HG03095 (cell line): ENCODE data around the gene ZSCAN12.
A peak's percentile ranks its signal among the peaks of the same experiment; 100 is the strongest.
"Not testable (repeated sequence)": the region's sequence is repeated elsewhere in the genome, so short reads cannot be mapped to it uniquely, and the experiment has no call there.

Experiments used
- ATAC-seq: cut with Tn5 transposase; IDR thresholded peaks from one replicate; pipeline ENCODE4 v1.9.1; 2021; ENCODE audit warnings: moderate library complexity; ENCODE audit not compliant: unreplicated experiment

ZSCAN12 gene

GRCh38 chr6:28399350-28400121, at the start of gene ZSCAN12:
TSS of gene ZSCAN12 (minus strand) at chr6:28399747. CDS start at chr6:28398405, 1,342 bp downstream.
- ATAC-seq: peak; percentile 64

- no peak for ATAC-seq
These were observed 49.5 kb upstream of the ZSCAN12 start for GRCh38 chr6:28449056-28449455.

GRCh38 chr6:28447512-28447906, 48.0 kb upstream of the ZSCAN12 start:
- not testable (repeated sequence) for ATAC-seq

- ATAC-seq: no peak
These were observed 47.4 kb upstream of the ZSCAN12 start for GRCh38 chr6:28446818-28447511.

- ATAC-seq: not testable (repeated sequence)
These were observed 45.2 kb upstream of the ZSCAN12 start for GRCh38 chr6:28444759-28445158.

GRCh38 chr6:28443112-28443773, 43.7 kb upstream of the ZSCAN12 start, which contains the start of gene ZSCAN23:
TSS of gene ZSCAN23 (minus strand) at chr6:28443491. CDS start at chr6:28436266, 7,225 bp downstream.
- ATAC-seq: peak; percentile 95

- ATAC-seq: no peak
These were observed 43.0 kb upstream of the ZSCAN12 start for GRCh38 chr6:28442586-28442985.

GRCh38 chr6:28436404-28436803, 36.9 kb upstream of the ZSCAN12 start:
- no peak for ATAC-seq

- no peak for ATAC-seq
These were observed 33.6 kb upstream of the ZSCAN12 start for GRCh38 chr6:28433119-28433518.

GRCh38 chr6:28429781-28430180, 30.2 kb upstream of the ZSCAN12 start:
- no peak for ATAC-seq

GRCh38 chr6:28425944-28426541, 26.5 kb upstream of the ZSCAN12 start:
- ATAC-seq: no peak

GRCh38 chr6:28424163-28424562, 24.6 kb upstream of the ZSCAN12 start:
- no peak for ATAC-seq

GRCh38 chr6:28423546-28423945, 24.0 kb upstream of the ZSCAN12 start:
- ATAC-seq: no peak

GRCh38 chr6:28413681-28414080, 14.1 kb upstream of the ZSCAN12 start:
- no peak for ATAC-seq

GRCh38 chr6:28410767-28411166, 11.2 kb upstream of the ZSCAN12 start:
- no peak for ATAC-seq

- ATAC-seq: no peak
These were observed 8.7 kb upstream of the ZSCAN12 start for GRCh38 chr6:28408076-28408802.

- no peak for ATAC-seq
These were observed 7.9 kb upstream of the ZSCAN12 start for GRCh38 chr6:28407401-28407800.

- not testable (repeated sequence) for ATAC-seq
These were observed 4.4 kb upstream of the ZSCAN12 start for GRCh38 chr6:28403923-28404322.

GRCh38 chr6:28402197-28402596, 2.6 kb upstream of the ZSCAN12 start:
- no peak for ATAC-seq

- ATAC-seq: no peak
These were observed 1.6 kb upstream of the ZSCAN12 start for GRCh38 chr6:28401172-28401571.

- ATAC-seq: no peak
These were observed 540 bp upstream of the ZSCAN12 start for GRCh38 chr6:28400122-28400451.
